CD4-positive, alpha-beta T cell treated with Interleukin-1 beta for 1 hour (primary cell): ENCODE results near the gene PRKCH.
"Not testable (repeated sequence)": the region's sequence is repeated elsewhere in the genome, so short reads cannot be mapped to it uniquely, and the experiment has no call there.

Experiments
- DNase-seq, 2 donors: peaks; one replicate each; pipeline ENCODE4 v3.0.0-alpha.2; 2020 to 2022

PRKCH gene

GRCh38 chr14:61395115-61395725, 73.8 kb downstream of the PRKCH start:
- DNase-seq: no peak

- no peak for DNase-seq
Observed at GRCh38 chr14:61396279-61396678, 74.9 kb downstream of the PRKCH start.

DNA sequence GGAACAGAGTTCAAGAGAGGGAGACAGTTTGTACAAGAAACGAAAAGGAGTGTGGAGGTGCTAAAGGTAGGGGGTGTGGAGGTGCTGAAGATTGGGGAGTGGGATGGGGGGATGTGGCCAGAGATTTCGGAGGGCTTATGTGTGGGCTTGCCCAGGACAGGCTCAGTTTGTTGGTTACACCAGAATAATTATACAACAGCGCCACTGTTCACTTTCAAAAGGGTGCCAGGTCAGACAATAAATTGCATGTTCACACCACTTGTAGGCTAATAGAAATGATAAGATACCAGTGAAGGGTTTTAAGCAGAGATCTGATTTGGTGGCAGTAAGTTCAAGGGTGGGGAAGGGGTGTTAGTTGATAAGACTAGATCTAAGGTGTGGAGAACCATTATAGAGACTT, 75.3 kb downstream of the PRKCH start:
- DNase-seq: no peak

GRCh38 chr14:61397615-61398014, 76.2 kb downstream of the PRKCH start:
- DNase-seq: no peak

GRCh38 chr14:61398221-61398620, 76.8 kb downstream of the PRKCH start:
- no peak for DNase-seq

- no peak for DNase-seq
Observed at GRCh38 chr14:61399365-61399764, 78.0 kb downstream of the PRKCH start.

DNA sequence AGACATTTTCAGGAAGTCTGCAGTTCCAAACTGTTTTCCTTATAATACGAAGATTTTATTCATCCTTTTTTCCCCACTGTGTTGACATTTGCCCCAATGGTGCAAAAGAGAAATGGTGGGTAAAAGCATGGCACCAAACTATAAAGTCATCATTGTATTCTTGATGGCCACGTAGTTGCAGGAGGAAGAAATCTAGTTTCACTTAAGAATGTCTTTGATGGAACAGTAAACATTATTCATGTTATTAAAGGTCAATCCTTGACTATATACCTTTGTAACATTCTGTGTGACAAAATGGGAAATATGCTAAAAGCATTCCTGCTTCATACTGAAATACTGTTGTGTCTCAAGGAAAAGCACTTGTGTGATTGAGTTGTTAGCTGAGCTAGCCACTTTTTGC, 80.1 kb downstream of the PRKCH start:
- DNase-seq: no peak

DNA sequence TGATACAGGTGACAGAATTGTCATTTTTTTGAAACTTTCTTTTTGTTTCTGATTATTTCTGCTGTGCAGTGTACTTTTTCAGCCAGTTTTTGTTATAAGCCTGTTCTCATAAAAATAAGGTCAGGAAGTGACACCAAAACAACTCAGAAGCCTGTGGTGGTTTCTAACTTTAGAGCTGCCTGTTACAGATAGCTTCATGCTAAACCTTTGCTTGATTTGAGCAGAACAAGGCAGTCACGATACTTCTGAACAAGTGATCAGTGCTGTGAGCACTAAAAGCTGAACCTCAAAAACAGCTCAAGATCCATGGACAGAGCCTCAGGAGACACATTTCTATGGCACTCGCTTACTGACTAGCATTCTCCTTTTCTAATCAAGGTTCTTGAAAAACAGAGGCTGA, 82.0 kb downstream of the PRKCH start:
- DNase-seq: peak; percentile 18 to 65

GRCh38 chr14:61404637-61405036, 83.3 kb downstream of the PRKCH start:
- no peak for DNase-seq

DNA sequence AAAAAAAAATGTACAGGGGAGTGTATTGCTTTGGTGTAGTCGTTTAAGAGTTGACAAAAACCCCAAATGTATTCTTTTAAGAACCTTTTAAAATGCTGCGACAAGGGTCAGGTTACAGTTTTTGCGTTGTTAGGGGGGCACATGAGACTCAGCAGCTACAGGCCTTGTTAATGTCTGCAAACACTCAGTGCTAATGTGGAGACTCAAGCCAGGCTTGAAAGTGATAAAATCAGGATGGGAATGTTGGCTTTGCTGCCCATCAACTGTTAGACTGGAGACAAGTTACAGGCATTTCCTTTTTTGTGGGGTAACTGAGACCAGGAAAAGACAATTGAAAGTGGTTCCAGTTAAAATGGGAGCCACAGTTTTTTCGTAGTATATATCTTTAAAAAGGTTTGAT, 84.8 kb downstream of the PRKCH start:
- DNase-seq: no peak

GRCh38 chr14:61406675-61407074, 85.3 kb downstream of the PRKCH start:
- DNase-seq: peak in 1 of 2 donors; percentile 51

- DNase-seq: no peak
Observed at GRCh38 chr14:61408498-61408897, 87.1 kb downstream of the PRKCH start.

- no peak for DNase-seq
Observed at GRCh38 chr14:61409782-61410181, 88.4 kb downstream of the PRKCH start.

GRCh38 chr14:61415934-61416333, 94.6 kb downstream of the PRKCH start:
- not testable (repeated sequence) for DNase-seq

- DNase-seq: no peak
Observed at GRCh38 chr14:61416591-61416990, 95.2 kb downstream of the PRKCH start.

DNA sequence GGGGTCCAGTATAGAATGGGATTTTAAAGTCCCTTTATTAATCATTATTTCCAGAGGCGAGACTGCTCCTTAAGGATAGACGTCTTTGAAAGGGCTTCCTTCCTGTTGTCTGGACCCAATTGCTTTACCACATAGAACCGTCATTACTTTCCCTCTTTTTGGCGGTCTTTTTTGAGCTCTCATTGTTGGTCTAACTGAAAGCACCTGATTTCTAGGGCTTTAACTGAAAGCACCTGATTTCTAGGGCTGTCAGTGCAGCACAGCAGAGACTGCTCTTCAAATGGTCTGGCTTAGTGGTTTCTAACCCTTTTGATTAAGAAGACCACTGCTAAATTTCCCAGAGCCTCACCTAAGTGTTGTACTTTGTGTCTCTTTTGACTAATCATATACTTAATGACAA, 95.8 kb downstream of the PRKCH start:
- no peak for DNase-seq

GRCh38 chr14:61417883-61418455, 96.6 kb downstream of the PRKCH start:
- no peak for DNase-seq

DNA sequence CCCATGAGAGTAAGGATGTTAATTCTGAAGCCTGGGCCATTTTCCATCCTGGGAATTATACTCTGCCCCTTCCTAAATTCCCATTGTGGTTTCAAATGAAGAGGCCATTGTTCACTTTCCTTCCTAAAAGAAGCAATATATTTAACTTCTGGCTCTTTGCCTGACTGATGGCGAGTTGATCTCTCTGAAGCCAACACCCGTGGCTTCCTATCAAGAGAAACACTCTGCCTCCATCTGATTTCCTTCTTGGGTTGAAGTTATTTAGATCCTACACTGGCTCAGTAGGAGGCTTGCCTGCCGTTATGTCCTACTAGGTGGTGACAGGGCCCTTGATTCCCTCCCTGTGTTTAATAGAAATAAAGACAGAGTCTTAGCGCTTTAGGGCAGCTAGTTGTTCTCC, 97.4 kb downstream of the PRKCH start:
- DNase-seq: no peak

DNA sequence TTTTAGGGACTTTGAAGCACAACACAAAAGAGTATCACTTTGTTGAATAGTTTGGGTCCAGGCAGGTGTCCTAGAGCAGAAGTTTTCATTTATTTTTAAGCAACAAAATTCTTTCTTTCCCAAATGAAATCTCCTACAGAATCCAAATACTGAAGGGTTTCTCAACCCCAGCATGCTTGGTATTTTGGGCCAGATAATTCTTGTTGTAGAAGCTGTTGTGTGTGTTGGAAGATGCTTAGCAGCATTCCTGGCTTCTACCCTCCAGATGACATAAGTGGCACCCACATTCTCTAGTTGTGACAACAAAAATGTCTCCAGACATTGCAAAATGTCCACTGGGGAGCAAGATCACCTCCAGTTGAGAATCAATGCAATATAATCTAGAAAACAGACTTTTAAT, 97.8 kb downstream of the PRKCH start:
- no peak for DNase-seq

GRCh38 chr14:61420326-61420725, 98.9 kb downstream of the PRKCH start:
- DNase-seq: peak in 1 of 2 donors; percentile 13

DNA sequence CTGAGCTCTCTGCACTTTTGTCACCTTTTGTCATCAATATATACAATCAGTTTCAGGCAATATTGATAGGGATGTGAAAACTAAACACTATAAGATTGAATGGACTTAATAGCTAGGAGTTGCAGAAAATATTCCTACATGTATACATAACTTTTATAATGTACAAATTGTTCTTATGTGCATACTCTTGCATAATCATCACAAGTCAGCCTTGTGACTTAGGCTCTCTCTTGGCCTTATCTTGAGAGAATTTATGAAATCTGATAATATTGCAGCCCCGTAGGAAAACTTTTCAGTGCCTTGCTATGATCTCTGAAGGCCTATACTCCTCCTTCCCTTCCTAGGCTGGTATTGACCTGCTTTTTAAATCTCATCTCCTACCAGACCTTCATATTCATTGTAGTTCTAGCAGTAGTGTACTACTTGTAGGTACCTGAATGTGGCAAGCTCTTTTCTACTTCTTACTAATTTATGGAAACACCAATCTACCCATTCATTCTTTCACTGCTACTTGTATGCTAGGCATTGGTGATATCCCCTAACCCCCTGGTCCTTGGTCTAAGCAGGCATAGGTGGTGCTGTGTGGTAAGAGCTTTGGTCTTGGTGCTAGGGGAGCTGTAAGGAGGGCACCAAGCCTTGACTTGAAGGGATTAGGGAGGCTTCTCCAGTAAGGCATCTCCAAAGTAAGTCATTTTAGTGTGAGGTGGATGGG, 100.0 kb downstream of the PRKCH start:
- no peak for DNase-seq

- DNase-seq: no peak
Observed at GRCh38 chr14:61426048-61426447, 104.7 kb downstream of the PRKCH start.

DNA sequence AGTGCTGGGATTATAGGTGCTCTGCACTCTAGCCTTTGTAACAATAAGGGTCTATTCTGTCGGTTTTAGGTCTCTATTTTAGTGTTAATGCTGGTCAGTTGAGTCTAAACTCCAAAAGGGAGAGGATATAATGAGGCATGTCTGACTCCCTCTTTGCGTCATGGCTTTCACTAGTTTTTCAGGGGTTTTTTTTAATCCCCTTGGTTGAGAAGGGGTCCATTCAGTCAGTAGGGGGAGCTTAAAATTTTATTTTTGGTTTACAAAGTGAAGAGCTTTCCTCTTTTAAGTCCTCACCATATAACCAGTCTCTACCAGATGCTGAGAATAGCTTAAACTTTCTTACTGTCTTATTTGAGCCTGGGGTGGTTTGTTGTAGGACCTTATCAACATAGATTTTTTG, 106.9 kb downstream of the PRKCH start:
- DNase-seq: no peak

DNA sequence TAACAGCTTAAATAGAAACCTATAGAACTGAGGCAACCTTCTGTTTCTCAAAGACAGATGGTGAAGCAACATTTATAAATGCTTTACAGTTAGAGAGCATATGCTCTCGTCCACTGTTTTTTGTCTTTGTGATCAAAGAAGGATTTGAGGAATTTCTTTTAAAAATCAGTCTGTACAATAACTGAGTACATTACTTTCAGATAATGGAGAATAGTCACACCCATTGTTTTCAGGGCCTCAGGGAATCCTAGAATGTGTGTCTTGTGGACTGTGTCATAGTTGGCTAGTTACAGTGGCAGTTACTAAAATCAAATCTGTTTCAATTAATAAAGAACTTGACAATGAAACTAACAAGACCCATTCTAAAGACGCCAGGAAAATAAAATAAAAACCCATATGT, 107.9 kb downstream of the PRKCH start:
- no peak for DNase-seq
